ENCODE results near the gene RER1. TPM values are rescaled to one million over a fixed set of nuclear protein-coding genes. Genes with fewer than 3 reads are reported as not detected.

Gene RER1
- polyA plus RNA-seq, 1 donor from 2014 or later, result 58.7 TPM

- H3K27ac ChIP-seq (ENCODE audit: low read length), result no peak overlapping the region
- H2AFZ ChIP-seq (ENCODE audit: low read depth, low read length), result no peak overlapping the region
- peak overlapping the region; percentile 97 for H3K4me3 ChIP-seq (ENCODE audit: low read length)
- no peaks in the 10 kb centered on the region for H4K20me1 ChIP-seq (ENCODE audit: insufficient read depth)
- peak overlapping the region; percentile 82 for H3K9ac ChIP-seq (ENCODE audit: low read length)
- no peaks in the 10 kb centered on the region for H3F3A ChIP-seq (ENCODE audit: insufficient read depth, low read length, poor library complexity, severe bottlenecking)
- H3K9me3 ChIP-seq (ENCODE audit: low read length), result no peaks in the 10 kb centered on the region
- TF ChIP-seq RAD21 (conservative IDR thresholded peaks at IDR 0.05), result no peak
- TF ChIP-seq SMC3 (conservative IDR thresholded peaks at IDR 0.05; ENCODE audit: poor library complexity), result no peak
- no peak for TF ChIP-seq EZH2 (IDR thresholded peaks at IDR 0.05; ENCODE audit: borderline replicate concordance, insufficient read depth, low read length, poor library complexity, severe bottlenecking)
- TF ChIP-seq EP300 (conservative IDR thresholded peaks at IDR 0.05; ENCODE audit: poor library complexity, severe bottlenecking), result no peak
- TF ChIP-seq POLR2AphosphoS5 (IDR thresholded peaks at IDR 0.05), result no peak
- no peak for TF ChIP-seq MXI1 (conservative IDR thresholded peaks at IDR 0.05; ENCODE audit: poor library complexity, severe bottlenecking)
- TF ChIP-seq TAF1 (IDR thresholded peaks at IDR 0.05; ENCODE audit: low read depth), result no peak
- TF ChIP-seq, protein P1, sequence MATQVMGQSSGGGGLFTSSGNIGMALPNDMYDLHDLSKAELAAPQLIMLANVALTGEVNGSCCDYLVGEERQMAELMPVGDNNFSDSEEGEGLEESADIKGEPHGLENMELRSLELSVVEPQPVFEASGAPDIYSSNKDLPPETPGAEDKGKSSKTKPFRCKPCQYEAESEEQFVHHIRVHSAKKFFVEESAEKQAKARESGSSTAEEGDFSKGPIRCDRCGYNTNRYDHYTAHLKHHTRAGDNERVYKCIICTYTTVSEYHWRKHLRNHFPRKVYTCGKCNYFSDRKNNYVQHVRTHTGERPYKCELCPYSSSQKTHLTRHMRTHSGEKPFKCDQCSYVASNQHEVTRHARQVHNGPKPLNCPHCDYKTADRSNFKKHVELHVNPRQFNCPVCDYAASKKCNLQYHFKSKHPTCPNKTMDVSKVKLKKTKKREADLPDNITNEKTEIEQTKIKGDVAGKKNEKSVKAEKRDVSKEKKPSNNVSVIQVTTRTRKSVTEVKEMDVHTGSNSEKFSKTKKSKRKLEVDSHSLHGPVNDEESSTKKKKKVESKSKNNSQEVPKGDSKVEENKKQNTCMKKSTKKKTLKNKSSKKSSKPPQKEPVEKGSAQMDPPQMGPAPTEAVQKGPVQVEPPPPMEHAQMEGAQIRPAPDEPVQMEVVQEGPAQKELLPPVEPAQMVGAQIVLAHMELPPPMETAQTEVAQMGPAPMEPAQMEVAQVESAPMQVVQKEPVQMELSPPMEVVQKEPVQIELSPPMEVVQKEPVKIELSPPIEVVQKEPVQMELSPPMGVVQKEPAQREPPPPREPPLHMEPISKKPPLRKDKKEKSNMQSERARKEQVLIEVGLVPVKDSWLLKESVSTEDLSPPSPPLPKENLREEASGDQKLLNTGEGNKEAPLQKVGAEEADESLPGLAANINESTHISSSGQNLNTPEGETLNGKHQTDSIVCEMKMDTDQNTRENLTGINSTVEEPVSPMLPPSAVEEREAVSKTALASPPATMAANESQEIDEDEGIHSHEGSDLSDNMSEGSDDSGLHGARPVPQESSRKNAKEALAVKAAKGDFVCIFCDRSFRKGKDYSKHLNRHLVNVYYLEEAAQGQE (IDR thresholded peaks at IDR 0.05; ENCODE audit: borderline replicate concordance), result no peak
- TF ChIP-seq CTCF (IDR thresholded peaks at IDR 0.05; ENCODE audit: poor library complexity, severe bottlenecking), result no peak
- no peaks in the 10 kb centered on the region for H3K79me2 ChIP-seq (replicated peaks; ENCODE audit: insufficient read depth, low read length)
- H3K27me3 ChIP-seq (ENCODE audit: insufficient read depth, low read depth, low read length), result no peaks in the 10 kb centered on the region
- no peaks in the 10 kb centered on the region for H3K9me2 ChIP-seq (ENCODE audit: insufficient read depth, low read length)
- no peaks in the 10 kb centered on the region for H3K36me3 ChIP-seq (ENCODE audit: insufficient read depth, low read length)
- peak overlapping the region; percentile 49 for H3K4me2 ChIP-seq (ENCODE audit: low read length)
These were observed 22.1 kb downstream of the RER1 start for GRCh38 chr1:2413495-2414296.

DNA sequence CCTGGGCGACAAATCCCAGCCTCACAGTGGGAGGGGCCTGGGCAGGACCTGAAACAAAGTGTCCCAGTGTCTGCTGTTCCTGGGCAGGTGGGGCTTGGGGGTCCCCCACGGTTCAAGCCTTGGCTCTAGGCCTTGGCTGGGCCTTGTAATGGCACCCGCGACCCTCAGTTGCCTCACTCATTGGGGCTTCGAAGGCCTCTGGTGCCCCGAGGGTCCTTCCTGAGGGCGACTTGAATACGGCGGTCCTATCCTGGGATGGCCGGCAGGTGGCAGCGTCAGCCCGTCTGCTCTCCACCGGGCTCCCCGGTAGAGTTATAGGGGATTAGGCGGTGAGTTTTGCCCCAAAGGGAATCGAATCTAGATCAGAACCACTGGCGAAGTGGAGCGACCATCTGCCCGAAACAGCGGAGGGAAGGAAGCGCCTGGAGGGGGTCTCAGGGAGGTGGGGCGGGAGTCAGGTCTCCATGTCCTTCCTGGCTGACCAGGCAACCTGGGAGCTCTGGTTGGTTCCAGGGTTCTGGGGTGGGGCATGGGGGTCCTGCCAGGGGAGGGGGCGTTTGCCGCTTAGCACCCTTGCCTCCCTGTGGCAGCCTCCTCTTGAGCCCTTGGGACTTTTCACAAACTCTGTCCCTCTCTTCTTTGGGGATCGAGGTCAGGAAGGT, 22.8 kb downstream of the RER1 start:
- Histone ChIP-seq H3K27me3 (ENCODE audit: insufficient read depth, low read depth, low read length) (no peaks in the 10 kb centered on the region), H3K27ac (ENCODE audit: low read length) (no peak overlapping the region), H4K20me1 (ENCODE audit: insufficient read depth) (no peaks in the 10 kb centered on the region), H3K36me3 (ENCODE audit: insufficient read depth, low read length) (no peaks in the 10 kb centered on the region), H2AFZ (ENCODE audit: low read depth, low read length) (no peak overlapping the region), H3K9me2 (ENCODE audit: insufficient read depth, low read length) (no peaks in the 10 kb centered on the region), H3K4me2 (ENCODE audit: low read length) (no peak overlapping the region), H3K9me3 (ENCODE audit: low read length) (no peaks in the 10 kb centered on the region), H3K4me3 (ENCODE audit: low read length) (no peak overlapping the region), H3K9ac (ENCODE audit: low read length) (no peak overlapping the region), H3F3A (ENCODE audit: insufficient read depth, low read length, poor library complexity, severe bottlenecking) (no peaks in the 10 kb centered on the region), H3K79me2 (replicated peaks; ENCODE audit: insufficient read depth, low read length) (no peaks in the 10 kb centered on the region)
- TF ChIP-seq, protein P1 (IDR thresholded peaks at IDR 0.05; ENCODE audit: borderline replicate concordance), result no peak
- peak; percentile 26 for TF ChIP-seq MXI1 (conservative IDR thresholded peaks at IDR 0.05; ENCODE audit: poor library complexity, severe bottlenecking)
- TF ChIP-seq EZH2 (IDR thresholded peaks at IDR 0.05; ENCODE audit: borderline replicate concordance, insufficient read depth, low read length, poor library complexity, severe bottlenecking), result no peak
- no peak for TF ChIP-seq EP300 (conservative IDR thresholded peaks at IDR 0.05; ENCODE audit: poor library complexity, severe bottlenecking)
- TF ChIP-seq RAD21 (conservative IDR thresholded peaks at IDR 0.05), result peak; percentile 98
- TF ChIP-seq CTCF (IDR thresholded peaks at IDR 0.05; ENCODE audit: poor library complexity, severe bottlenecking), result peak; percentile 95
- no peak for TF ChIP-seq POLR2AphosphoS5 (IDR thresholded peaks at IDR 0.05)
- TF ChIP-seq SMC3 (conservative IDR thresholded peaks at IDR 0.05; ENCODE audit: poor library complexity), result peak; percentile 98
- no peak for TF ChIP-seq TAF1 (IDR thresholded peaks at IDR 0.05; ENCODE audit: low read depth)
